Heart right ventricle (tissue), 16 donors: Measurements from ENCODE around the gene CENPL. TPM values are rescaled to one million over a fixed set of nuclear protein-coding genes. Genes with fewer than 3 reads are reported as not detected.

Experiments
- ATAC-seq, 8 donors: fragments of 200-7000 bp; cut with Tn5 transposase; one replicate each; pipeline ENCODE4 v1.9.1; 2020; ENCODE audit warnings: mild to moderate bottlenecking in 8 of 8, moderate library complexity in 8 of 8, moderate number of reproducible peaks in 1 of 8
- DNase-seq, 2 donors: peaks; one replicate each; pipeline ENCODE4 v3.0.0-alpha.2; 2020
- H3K27ac ChIP-seq, 10 donors: fragments of 200-600 bp; sonication (generic) in 2 of 10; one replicate each; pipeline versions ENCODE4 v1.5.0 to v1.8.0; 2020 to 2022; ENCODE audit warnings: mild to moderate bottlenecking in 3 of 10
- H3K27me3 ChIP-seq, 7 donors: fragments of 200-600 bp; one replicate each; pipeline ENCODE4 v1.8.0; 2021 to 2022; ENCODE audit warnings: mild to moderate bottlenecking in 2 of 7
- H3K36me3 ChIP-seq, 9 donors: fragments of 200-600 bp; sonication (generic) in 1 of 9; one replicate each; pipeline versions ENCODE4 v1.5.0 to v1.8.0; 2020 to 2022; ENCODE audit warnings: mild to moderate bottlenecking in 2 of 9
- H3K4me1 ChIP-seq, 9 donors: fragments of 200-600 bp; sonication (generic) in 1 of 9; one replicate each; pipeline versions ENCODE4 v1.5.0 to v1.8.0; 2020 to 2022; ENCODE audit warnings: mild to moderate bottlenecking in 4 of 9
- H3K4me3 ChIP-seq, 10 donors: fragments of 200-600 bp; sonication (generic) in 2 of 10; one replicate each; pipeline versions ENCODE4 v1.5.0 to v1.8.0; 2020 to 2022; ENCODE audit warnings: mild to moderate bottlenecking in 7 of 10, moderate library complexity in 2 of 10
- H3K9me3 ChIP-seq, 11 donors: fragments of 200-600 bp in 10 of 11; sonication (generic) in 2 of 11; one replicate each; pipeline versions ENCODE4 v1.5.0 to v1.8.0; 2013 to 2022; ENCODE audit warnings: mild to moderate bottlenecking in 2 of 11, control low read depth in 1 of 11, moderate library complexity in 1 of 11
- CTCF ChIP-seq, 9 donors: fragments of 200-600 bp; sonication (generic) in 2 of 9; IDR thresholded peaks; one replicate each; pipeline versions ENCODE4 v1.5.0 to v1.8.0; 2021 to 2022; ENCODE audit warnings: antibody characterized with exemption in 9 of 9, mild to moderate bottlenecking in 5 of 9, moderate library complexity in 1 of 9
- WGBS, 2 donors: extraction: QIAGEN DNeasy Blood & Tissue Kit; methylation state at CpG; one replicate each; pipeline ENCODE4 v1.1.7; 2013; ENCODE audit warnings: inconsistent platforms in 1 of 2; 5-methylcytosine and 5-hydroxymethylcytosine counted together
- intact Hi-C, 10 donors: fragments of 100-400 bp; cut with DNase I; formaldehyde crosslinking; loops; one replicate each; pipeline versions ENCODE4 v1.11.1 to v1.14.2; 2022
- polyA plus RNA-seq, 2 donors: library from polyadenylated mRNA; stranded (reverse); fragments of 200-250 nt; gene quantifications; one replicate each; pipeline ENCODE4 v1.2.3, GENCODE V29; 2013
- total RNA-seq, 10 donors: library from RNA; stranded (reverse); fragmentation: NEBNext Ultra II Directional in 3 of 10; extraction: Animal tissue kit (Norgen Biotek cat#: 25700) in 3 of 10; gene quantifications; one replicate each; pipeline versions ENCODE4 v1.2.1 to v1.2.4, GENCODE V29; 2021 to 2023
- donor health status: Arrhythmogenic right ventricular cardiomyopathy.
- donor health status: ischemic (EF 13 %, LVEDD 7.1; RV severe dilation, severe dysfunction).
- donor health status: healthy with polysubstance abuse.
- donor health status: DM: no; HTN: yes; CAD: no.
- donor health status: DM: no; HTN: no; CAD: no.
- donor health status: ischemic (EF 25% LVEDD 6.9; RV normal size, moderate dysfunction).
- donor health status: ischemic (EF 25% LVEDD 5.7; RV mildly dilated, moderate dysfunction).
- donor health status: healthy.
- donor health status: DM: yes; HTN: yes; CAD: no.
- donor health status: Ischemic cardiomyopathy.
- donor health status: ischemic (EF 35%, LVEDD 5.7; RV mildly dilated, moderate dysfunction).
- donor health status: nonischemic (EF 11% LVEDD 7.7; RV severe dilation, severe dysfunction).
- donor health status: DM: yes; HTN: yes; CAD: no.
- donor health status: PGD.
- donor health status: ischemic (EF 29% LVEDD 5.4; RV normal size, mild dysfunction).
- donor health status: nonischemic (EF 23%, LVEDD 6.1; RV moderate dilation, normal function).

CENPL gene
- total and polyA plus RNA-seq, 12 donors, result 1.7 to 7.0 (median 3.5) TPM

GRCh38 chr1:173865468-173866164 lies 40.9 kb upstream of the CENPL start:
- DNase-seq (no peak), ATAC-seq (no peak)
- Histone ChIP-seq H3K36me3 (peaks cover 0 to 71% (median 45%) of the 10 kb centered on the region in 9 donors), H3K27ac (peak overlapping the region in 3 of 10 donors; percentile 1 to 98 (median 33)), H3K27me3 (no peaks in the 10 kb centered on the region), H3K9me3 (no peaks in the 10 kb centered on the region), H3K4me1 (peaks cover 4 to 53% (median 45%) of the 10 kb centered on the region in 9 donors), H3K4me3 (peak overlapping the region in 3 of 10 donors; percentile 76 to 87 (median 81))
- intact Hi-C loops, result loop anchor here in 3 of 10 donors (2.0 to 10.0 kb wide), 4 partner anchors 38 to 289 kb away; partner anchors contain the start of genes RC3H1 (in 2 of the 3), CENPL (in 1 of the 3), DARS2 (in 1 of the 3) and RABGAP1L (in 1 of the 3)
- WGBS, 2 donors, result 37 to 48% methylated on average over 4 of the region's 4 CpGs
- TF ChIP-seq CTCF (IDR thresholded peaks at IDR 0.05), result no peak

- 84 to 89% methylated on average over 5 of the region's 5 CpGs for WGBS, 2 donors
- no peak for DNase-seq
- peaks cover 4 to 41% (median 34%) of the 10 kb centered on the region in 9 donors for H3K4me1 ChIP-seq
- no peaks in the 10 kb centered on the region for H3K9me3 ChIP-seq
- peaks cover 0 to 78% (median 48%) of the 10 kb centered on the region in 9 donors for H3K36me3 ChIP-seq
- peak overlapping the region in 1 of 10 donors; percentile 87 for H3K4me3 ChIP-seq
- no peak for TF ChIP-seq CTCF (IDR thresholded peaks at IDR 0.05)
- intact Hi-C loops, result loop anchor here in 1 of 10 donors (10.0 kb wide), 1 partner anchor 290 kb away; the partner anchor contains the start of gene RABGAP1L
- no peak overlapping the region for H3K27ac ChIP-seq
- ATAC-seq, result no peak
- H3K27me3 ChIP-seq, result no peaks in the 10 kb centered on the region
Measured at GRCh38 chr1:173864179-173864867, 39.6 kb upstream of the CENPL start.

GRCh38 chr1:173863224-173864161 lies 38.8 kb upstream of the CENPL start:
- no peak for DNase-seq
- H3K4me1 ChIP-seq, result peaks cover 4 to 34% (median 28%) of the 10 kb centered on the region in 9 donors
- H3K27me3 ChIP-seq, result no peaks in the 10 kb centered on the region
- H3K36me3 ChIP-seq, result peaks cover 0 to 86% (median 54%) of the 10 kb centered on the region in 9 donors
- no peak for ATAC-seq
- intact Hi-C loops, result loop anchor here in 1 of 10 donors (10.0 kb wide), 1 partner anchor 291 kb away; the partner anchor contains the start of gene RABGAP1L
- no peaks in the 10 kb centered on the region for H3K9me3 ChIP-seq
- H3K4me3 ChIP-seq, result no peak overlapping the region
- no peak for TF ChIP-seq CTCF (IDR thresholded peaks at IDR 0.05)
- H3K27ac ChIP-seq, result no peak overlapping the region
